D721Med (cell line): Measurements from ENCODE around the gene RNF11.

Source experiments
- DNase-seq: peaks from one replicate; pipeline ENCODE4 v3.0.0; 2011; ENCODE audit warnings: low spot score; ENCODE audit not compliant: insufficient read length
- FAIRE-seq: peaks from 2 replicates; lab custom pipeline; 2011; peaks lifted over from hg19 to GRCh38; lab: Jason Lieb, UNC
- TF ChIP-seq, protein P1 (sequence below): IDR thresholded peaks from 2 replicates; pipeline ENCODE4 v1.5.1; 2012; ENCODE audit warnings: mild to moderate bottlenecking, control low read depth; ENCODE audit not compliant: insufficient read depth; ENCODE audit errors: missing control alignments

The RNF11 gene

DNA sequence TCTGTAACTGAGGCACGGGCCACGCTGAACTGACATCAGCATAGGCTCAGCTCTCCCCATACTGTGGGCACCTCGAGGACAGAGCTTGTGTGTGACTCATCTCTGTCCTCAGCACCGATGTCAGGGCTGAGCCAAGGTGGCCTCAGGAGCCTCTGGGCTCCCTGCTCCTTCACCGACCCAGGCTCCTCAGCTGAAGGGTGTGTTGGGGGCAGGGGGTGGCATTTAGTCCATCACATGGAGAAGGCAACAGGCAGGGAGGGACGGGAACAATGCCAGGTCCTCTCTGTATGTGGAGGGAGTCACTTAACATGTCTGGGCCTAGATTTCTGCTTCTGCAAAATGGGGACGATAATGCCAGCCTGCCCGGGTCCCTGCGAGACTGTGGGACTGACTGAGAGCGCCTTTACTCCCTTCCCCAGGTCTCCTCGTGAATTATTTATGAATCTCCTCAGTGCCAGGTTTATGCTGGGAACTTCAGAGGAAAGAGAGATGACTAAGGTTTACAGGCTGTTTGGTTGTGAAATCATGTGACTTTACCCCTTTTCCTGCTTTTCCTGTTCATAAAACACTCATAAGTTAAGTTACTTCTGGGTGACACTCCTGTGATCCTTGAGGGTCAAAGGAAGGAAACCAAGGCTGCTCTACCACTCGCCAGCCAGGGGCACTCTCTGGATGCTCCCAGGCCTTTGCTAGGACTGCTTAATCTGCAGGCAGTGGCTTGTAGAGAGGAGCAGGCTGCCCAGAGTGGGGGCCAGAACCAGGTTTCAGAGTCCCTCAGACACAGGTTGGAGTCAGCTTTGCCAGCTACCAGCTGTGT lies 78.1 kb downstream of the RNF11 start:
- TF ChIP-seq, protein P1, sequence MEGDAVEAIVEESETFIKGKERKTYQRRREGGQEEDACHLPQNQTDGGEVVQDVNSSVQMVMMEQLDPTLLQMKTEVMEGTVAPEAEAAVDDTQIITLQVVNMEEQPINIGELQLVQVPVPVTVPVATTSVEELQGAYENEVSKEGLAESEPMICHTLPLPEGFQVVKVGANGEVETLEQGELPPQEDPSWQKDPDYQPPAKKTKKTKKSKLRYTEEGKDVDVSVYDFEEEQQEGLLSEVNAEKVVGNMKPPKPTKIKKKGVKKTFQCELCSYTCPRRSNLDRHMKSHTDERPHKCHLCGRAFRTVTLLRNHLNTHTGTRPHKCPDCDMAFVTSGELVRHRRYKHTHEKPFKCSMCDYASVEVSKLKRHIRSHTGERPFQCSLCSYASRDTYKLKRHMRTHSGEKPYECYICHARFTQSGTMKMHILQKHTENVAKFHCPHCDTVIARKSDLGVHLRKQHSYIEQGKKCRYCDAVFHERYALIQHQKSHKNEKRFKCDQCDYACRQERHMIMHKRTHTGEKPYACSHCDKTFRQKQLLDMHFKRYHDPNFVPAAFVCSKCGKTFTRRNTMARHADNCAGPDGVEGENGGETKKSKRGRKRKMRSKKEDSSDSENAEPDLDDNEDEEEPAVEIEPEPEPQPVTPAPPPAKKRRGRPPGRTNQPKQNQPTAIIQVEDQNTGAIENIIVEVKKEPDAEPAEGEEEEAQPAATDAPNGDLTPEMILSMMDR: no peak
- no peak for FAIRE-seq

DNA sequence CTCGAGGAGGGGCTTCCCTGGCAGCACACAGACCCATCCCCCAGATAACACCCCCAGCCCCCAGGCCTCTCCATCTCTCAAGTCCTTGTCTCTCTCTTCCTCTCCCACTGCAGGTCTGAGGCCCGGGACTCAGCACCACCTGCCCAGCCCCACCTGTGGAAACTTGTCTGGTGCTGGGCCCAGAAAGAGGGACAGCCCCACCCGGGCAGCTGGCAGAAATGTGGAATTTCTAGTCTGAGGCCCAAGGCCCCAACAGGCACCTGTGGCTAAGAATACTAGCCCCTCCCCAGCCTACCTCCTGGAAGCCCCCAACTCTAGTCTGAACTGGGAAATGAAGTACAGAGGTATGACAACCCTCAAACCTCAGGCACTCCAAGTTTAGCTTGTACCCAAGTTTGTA lies 78.9 kb downstream of the RNF11 start:
- DNase-seq (no peak), FAIRE-seq (no peak)
- TF ChIP-seq, protein P1: no peak

More for the DNA sequence above, 78.1 kb downstream of the RNF11 start:
- no peak for DNase-seq

DNA sequence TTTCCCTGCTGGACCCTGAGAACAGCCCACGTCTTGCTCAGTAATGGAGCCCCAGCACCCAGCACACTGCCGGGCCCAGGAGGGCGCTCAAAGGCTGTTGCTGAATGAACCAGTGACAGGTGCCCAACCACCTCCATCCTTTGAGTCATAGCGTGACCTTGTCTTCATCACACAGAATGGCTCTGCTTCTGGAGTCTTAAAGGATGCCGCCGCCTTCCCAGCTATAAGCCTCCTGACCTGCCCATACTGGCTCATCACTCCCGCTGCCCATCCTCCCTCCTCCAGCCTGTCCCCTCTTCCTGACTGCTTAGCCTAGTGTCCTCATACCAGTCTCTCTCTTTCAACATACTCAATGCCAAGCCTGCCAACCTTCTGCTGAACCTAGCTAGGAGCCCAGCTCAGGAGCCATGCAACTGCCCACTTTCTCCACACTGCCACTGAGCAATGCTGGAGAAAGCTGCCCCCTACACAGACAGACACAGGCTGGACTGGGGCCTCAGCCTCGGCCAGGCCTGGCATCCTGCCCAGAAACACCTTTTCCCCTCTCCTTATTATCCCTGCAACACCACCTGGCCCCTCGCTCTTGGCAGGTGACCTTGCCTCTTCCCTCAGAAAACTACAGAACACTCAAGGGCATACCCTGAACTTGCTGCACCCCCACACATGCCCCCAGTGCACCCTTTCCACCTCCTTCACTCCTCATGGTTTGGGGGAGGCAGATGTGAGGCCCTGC lies 80.2 kb downstream of the RNF11 start:
- DNase-seq (no peak), FAIRE-seq (no peak)
- TF ChIP-seq, protein P1: no peak

DNA sequence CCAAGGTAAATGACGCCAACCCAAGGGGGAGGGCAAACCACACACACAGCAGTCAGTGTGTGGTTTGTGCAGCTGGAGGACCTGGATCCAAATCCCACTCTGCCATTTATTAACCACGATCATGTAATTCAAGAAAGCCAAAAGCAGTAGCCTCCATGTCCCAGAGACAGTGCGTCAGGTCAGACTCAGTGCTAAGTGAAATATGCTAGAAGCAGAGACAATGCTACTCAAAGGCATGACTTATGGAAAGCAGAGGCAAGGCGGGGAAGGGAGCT lies 80.7 kb downstream of the RNF11 start:
- TF ChIP-seq, protein P1: no peak

DNA sequence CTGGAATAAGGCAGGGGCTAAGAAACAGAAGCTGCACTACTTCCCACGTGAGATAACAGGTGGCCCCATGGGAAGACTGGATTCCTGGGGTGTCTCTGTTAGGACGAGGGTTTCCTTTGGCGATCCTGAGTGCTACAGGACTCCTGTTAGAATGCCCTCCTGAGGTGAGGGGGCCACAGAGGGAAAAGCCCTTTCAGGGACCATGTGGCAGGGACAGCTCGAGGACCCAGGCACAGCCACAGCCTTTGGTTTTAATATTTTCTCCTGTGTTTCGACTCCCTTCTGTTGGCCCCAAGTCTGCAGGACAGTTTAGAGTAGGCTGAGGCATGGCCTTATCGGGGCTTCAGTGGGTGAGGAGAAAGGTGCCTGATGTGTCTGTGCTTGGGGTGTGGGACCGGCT lies 81.7 kb downstream of the RNF11 start:
- no peak for DNase-seq
- TF ChIP-seq, protein P1: no peak
- FAIRE-seq: no peak

More for the DNA sequence above, 80.7 kb downstream of the RNF11 start:
- DNase-seq (no peak), FAIRE-seq (no peak)

DNA sequence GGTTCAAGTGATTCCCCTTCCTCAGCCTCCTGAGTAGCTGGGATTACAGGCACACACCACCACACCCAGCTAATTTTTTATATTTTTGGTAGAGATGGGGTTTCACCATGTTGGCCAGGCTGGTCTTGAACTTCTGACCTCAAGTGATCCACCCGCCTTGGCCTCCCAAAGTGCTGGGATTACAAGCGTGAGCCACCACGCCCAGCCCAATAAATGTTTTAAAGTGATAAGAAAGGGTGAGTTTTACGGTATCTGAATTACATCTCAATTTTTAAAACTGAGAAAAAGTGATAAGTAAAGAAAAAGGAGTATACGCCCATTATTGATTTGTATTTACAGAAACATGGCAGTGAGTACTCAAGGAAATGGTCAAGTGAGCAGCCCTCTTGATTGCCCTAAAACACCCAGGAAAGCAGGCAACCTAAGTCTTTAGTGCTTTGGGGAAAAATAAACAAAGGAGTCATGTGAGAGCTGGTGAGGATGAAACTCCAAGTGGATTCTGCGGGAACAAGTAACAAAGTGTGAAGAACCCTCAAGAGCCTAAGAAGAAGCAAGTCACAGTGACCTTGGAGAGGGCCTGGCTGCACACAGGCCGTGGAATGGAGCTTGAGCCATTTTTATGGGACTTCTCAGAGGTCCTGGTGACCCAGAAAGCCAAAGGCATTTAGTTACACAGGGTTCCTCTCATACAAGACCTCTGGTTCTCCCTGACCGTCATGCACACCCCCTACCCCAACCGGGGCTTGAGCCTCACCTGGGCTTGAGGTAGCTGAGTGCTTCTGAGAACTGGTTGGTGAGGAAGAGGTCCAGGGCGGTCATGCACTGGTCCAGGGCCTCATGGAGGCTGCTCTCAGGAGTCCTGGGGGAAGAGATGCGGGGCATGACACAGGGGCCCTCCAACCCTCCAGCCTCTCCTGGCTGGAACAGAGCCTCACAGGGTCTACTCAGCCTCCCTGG lies 85.2 kb downstream of the RNF11 start:
- FAIRE-seq (no peak), DNase-seq (no peak)
- TF ChIP-seq, protein P1: no peak
